HG02763 (cell line): ENCODE data around the gene FOXO1.

Source experiments
- ATAC-seq: cut with Tn5 transposase; IDR thresholded peaks from one replicate; pipeline ENCODE4 v1.9.1; 2021; ENCODE audit warnings: mild to moderate bottlenecking, moderate library complexity; ENCODE audit not compliant: unreplicated experiment

Gene FOXO1

GRCh38 chr13:40552895-40553294, 113.5 kb downstream of the FOXO1 start:
- no peak for ATAC-seq

DNA sequence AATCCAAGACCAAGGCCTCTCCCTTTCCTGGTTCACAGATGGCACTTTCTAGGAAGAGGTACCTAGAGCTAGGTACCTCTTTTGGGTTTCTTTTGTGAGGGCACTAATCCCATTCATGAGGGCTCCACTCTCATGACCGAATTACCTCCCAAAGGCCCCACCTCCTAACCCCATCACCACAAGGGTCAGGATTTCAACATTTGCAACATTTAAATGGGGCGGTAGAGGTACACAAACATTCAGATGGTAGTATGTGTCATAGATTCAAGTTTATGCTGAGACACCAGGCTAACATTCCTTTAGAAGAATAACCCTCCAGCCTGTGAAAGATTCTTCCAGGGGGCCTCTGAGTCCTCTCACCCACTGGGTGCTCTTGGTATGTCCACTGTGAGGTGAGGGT, 116.3 kb downstream of the FOXO1 start:
- ATAC-seq: no peak

DNA sequence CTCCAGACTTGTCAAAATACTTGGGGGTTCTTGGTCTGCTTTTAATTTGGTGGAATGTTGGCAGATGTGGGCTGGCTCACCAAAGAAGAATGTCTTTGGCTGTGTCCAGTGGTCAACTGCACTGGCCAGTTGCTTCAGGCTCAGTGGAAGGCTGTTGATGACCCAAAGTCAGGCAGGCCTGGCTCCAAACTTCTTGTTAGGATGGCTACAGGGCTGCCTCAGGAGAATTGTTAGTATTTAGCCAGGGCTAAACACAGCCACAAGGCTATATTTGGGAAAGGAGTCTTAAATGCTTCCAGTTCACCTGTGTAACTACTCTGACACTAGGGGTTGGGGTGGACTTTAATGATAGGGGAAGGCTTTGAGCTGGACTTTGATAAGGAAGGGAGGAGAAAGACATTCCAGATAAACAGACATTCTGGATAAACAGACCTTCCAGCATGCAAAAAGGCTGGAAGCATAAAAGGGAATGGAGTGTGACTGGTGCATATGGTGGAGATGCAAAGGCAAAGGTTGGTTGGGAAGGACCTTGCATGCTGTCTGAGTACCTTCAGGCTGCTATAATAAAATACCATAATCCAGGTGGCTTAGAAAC, 116.8 kb downstream of the FOXO1 start:
- no peak for ATAC-seq

GRCh38 chr13:40547591-40548315, 118.7 kb downstream of the FOXO1 start:
- ATAC-seq: no peak

- no peak for ATAC-seq
Observed at GRCh38 chr13:40546047-40546446, 120.4 kb downstream of the FOXO1 start.

DNA sequence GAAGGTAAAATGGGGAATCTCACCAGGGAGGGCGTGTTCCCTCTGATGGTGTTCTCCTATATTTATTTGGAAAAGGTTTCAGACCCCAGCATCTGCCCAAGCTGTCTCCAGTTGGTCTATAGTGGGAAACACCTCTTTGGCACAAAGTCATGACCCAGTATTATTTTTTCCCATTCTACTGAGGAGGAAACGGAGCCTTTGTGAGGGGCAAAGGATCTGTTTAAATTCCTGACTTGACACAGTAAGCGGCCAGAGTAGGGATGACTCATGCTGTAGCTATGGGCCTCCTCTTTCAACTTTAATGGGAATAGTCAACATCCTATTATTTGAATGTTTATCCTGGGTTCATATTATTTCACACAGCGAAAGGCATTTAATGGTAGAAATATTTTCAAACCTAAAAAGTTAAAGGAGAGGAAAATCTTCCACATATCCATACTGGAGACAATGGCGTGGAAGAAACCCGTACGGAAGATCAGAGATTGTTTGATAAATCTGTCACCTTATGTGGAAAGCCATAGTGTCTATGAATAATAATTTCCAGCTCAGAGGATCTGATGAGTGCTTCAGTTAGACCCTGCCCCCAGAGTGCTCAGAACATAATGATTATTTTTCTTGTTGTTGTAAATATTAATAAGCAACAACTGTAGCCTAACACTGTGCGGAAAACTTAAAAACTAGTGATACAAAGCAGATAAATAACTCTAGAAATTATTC, 126.0 kb downstream of the FOXO1 start:
- no peak for ATAC-seq

DNA sequence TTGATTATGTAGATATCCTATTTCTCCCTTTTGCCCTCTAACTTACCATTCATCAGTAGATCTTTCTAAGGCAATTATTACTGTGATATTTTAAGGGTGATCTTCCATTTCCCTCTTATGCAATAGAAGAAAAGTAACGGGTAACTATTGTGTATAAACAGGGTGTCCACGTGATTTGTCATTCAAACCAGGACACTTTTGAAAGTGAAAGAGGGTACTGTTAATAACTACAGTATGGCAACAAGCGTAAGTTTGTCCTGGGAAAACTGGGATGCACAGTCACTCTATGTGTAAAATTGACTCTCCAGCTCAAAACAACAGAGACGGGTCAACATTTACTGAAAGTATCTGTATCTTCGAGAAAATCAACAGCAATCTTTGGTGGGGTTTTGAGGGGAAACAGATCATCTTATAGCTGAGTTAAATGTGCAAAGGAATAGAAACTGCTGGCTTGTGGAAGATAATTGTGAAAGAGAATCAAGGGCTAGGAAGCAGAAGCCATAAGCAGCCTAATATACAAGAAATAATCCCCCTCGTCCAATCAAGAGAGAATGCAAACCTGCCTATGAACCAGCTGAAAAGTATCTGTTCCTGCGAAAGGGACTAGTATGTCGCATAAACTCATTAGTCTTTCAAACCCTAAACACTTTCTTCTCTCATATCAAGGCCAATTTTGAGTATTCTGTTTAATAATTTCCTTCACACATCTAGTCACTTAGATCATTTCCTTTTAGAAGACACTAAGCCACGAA, 126.7 kb downstream of the FOXO1 start:
- no peak for ATAC-seq

DNA sequence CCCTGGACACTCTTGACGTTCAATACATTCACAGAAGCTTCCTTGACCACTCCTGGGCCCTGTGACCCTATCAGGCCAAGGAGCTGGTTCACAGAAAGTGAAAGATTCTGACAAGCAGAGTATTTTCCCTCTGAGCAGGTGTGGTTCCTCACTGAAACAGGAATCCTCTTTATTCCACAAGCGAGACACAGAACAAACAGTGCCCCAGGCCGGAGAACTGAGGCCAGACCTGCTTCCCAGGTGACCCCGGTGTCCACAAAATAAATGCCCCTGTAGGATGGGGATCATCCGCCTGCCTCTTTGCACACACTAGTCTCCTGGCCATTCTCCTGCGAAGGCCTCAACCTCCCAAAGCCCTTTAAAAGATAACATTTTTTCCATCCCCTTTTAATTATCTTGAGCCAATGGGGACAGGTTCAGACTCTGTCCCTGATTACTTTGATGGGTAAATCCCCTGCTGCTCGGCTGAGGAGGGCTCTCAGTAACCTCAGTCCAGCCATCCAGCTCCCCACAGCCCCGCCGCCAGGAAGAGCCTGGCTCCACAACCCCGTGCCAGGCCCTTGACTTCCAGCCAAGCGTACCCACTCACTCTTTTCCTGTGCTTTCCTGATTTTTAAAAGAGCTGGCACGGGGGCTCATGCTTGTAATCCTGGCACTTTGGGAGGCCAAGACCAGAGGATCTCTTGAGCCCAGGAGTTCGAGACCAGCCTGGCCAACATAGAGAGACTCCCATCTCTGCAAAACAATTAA, 129.1 kb downstream of the FOXO1 start:
- ATAC-seq: no peak

DNA sequence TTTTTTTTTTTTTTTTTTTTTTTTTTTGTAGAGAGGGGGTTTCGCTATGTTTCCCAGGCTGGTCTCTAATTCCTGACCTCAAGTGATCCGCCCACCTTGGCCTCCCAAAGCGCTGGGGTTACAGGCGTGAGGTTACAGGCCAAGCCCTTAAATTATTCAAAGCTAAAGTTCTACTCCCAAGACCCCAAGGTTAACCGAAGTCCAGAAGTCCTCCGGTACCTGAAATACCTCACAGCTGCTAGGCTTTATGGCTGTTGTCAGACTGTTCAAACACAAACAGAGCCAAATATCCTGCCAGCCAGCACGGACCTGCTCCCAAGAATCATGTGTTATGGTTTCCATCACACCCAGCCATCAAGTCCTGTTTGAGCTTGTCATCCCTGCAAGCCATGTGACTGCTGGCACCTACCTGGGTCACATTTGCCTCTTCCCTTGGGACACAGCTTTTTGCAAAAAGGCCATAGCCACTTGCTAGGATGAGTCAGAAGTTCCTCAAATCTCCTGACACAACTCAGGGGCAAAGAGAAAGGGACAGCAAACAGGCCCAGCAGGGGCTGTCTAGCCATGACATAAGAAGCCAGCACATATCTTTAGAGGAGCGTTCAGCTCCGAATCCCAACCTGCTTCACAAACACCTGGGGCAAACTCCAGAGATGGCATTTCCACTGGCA, 129.9 kb downstream of the FOXO1 start:
- ATAC-seq: no peak

GRCh38 chr13:40535345-40535836, 131.1 kb downstream of the FOXO1 start:
- no peak for ATAC-seq

DNA sequence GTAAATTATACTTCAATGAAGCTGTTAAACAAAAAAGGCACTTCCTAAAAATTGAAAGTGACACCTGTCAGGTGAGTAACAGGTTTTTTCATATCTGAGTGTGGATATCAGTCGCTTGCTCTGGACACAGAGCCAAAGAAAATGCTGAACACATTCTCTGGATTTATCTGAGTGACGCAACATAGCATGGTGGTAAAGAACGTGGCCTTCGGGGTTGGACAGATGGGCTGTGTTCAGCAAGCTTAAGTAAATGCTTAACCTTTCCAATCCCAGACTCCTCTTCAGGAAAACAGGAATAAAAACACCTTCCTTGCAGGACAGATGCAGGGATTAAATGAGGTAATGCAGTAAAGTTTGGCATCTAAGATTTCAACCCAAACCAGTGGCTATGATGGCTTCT, 132.0 kb downstream of the FOXO1 start:
- ATAC-seq: no peak

- ATAC-seq: no peak
Observed at GRCh38 chr13:40533072-40533471, 133.4 kb downstream of the FOXO1 start.

DNA sequence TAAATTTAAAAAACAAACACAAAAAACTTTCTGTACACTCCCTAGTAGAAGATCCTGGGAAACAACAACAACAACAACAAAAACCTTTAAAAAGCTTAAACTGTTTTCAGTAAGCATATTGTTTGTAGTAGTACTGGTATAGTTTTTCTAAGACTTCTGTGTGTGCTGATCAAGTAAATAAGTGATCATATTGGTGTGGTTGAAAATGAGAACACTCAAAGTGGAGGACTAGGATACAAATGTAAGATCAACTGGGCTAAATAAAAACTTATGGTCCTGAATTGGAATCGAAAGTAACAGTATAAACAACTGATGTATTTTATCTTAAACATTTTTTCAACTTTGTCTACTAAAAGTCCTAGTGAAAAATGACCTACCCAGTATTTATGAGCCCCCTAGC, 135.5 kb downstream of the FOXO1 start:
- no peak for ATAC-seq

- no peak for ATAC-seq
Observed at GRCh38 chr13:40528881-40529280, 137.6 kb downstream of the FOXO1 start.

DNA sequence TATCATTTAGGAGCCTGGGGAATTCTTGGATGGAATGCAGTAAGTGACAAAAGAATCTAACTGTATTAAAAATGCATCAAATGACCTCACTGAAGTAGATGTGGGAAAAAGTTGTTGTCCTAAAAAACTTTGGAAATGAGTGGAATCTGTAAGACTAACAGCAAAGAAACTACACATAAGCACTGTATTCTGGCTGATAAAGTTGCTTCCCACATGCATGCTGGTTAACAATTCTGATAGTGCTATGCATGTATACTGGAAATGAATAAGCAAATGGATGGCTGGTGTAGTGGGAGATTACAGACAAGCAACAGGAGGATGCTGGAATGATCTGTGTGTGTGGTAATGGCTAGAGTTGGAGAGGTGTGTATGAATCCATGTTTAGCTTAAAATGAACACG, 138.5 kb downstream of the FOXO1 start:
- ATAC-seq: no peak

DNA sequence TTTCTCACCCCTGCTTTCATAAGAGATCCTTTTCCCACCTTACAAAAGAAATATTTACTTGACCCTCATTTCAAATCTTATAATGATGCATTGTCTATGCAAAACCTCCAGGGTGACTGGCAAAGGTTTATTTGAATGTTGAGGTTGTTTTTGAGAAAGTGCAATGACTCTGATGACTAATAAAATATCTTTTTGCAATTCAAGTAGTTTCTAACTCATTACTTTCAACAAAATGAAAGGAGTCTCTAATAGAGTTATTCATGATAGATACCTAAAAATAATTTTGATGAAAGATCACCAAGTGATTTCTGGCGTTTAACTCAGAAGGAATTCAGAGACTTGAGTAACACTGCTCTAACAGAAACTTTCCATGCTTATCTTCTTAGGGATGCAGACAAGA, 144.2 kb downstream of the FOXO1 start:
- no peak for ATAC-seq

DNA sequence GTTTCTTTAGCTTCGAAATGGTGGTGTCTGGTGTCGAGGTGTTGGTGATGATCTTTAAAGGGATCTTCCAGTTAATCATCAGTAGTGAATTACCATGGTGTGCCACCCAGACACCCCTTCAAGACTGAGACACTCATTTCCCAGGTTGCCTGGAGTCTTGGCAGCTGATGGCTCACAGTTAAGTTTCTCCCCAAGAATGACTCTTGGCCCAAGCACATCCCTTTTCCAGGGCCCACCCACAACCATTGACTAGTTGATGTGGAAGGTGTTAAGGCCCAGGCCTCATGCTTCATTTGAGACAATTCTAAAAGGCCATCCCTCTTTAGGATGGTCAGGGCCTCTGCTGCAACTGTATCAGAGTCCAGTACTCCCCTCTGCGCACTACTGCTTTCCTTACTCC, 145.5 kb downstream of the FOXO1 start:
- no peak for ATAC-seq

GRCh38 chr13:40519637-40520036, 146.8 kb downstream of the FOXO1 start:
- no peak for ATAC-seq

GRCh38 chr13:40518481-40518882, 148.0 kb downstream of the FOXO1 start:
- no peak for ATAC-seq
